ENCODE measurements around the gene USP34.
A peak's percentile ranks its signal among the peaks of the same experiment; 100 is the strongest.
"Not testable (repeated sequence)": the region's sequence is repeated elsewhere in the genome, so short reads cannot be mapped to it uniquely, and the experiment has no call there.

The USP34 gene

GRCh38 chr2:61470965-61471904 lies at the start of gene USP34:
USP34 (minus strand) TSS chr2:61471087; CDS start chr2:61470692, 395 bp downstream.
- peak; percentile 88 for DNase-seq (ENCODE audit: low read depth)

GRCh38 chr2:61520261-61520660 lies 49.4 kb upstream of the USP34 start:
- DNase-seq (ENCODE audit: low read depth), result no peak

- DNase-seq (ENCODE audit: low read depth), result no peak
These were observed 42.0 kb upstream of the USP34 start for GRCh38 chr2:61512768-61513398.

GRCh38 chr2:61510674-61511671 lies 40.1 kb upstream of the USP34 start:
- DNase-seq (ENCODE audit: low read depth), result no peak

- DNase-seq (ENCODE audit: low read depth), result no peak
These were observed 34.1 kb upstream of the USP34 start for GRCh38 chr2:61504949-61505348.

GRCh38 chr2:61499060-61499459 lies 28.2 kb upstream of the USP34 start:
- no peak for DNase-seq (ENCODE audit: low read depth)

- no peak for DNase-seq (ENCODE audit: low read depth)
These were observed 22.6 kb upstream of the USP34 start for GRCh38 chr2:61493523-61493942.

- DNase-seq (ENCODE audit: low read depth), result no peak
These were observed 21.6 kb upstream of the USP34 start for GRCh38 chr2:61492476-61492875.

- no peak for DNase-seq (ENCODE audit: low read depth)
These were observed 14.4 kb upstream of the USP34 start for GRCh38 chr2:61485281-61485680.

- no peak for DNase-seq (ENCODE audit: low read depth)
These were observed 7.2 kb upstream of the USP34 start for GRCh38 chr2:61478086-61478485.

GRCh38 chr2:61476929-61477589 lies 6.2 kb upstream of the USP34 start:
- DNase-seq (ENCODE audit: low read depth), result not testable (repeated sequence)

GRCh38 chr2:61471905-61472805 lies 1.3 kb upstream of the USP34 start:
- no peak for DNase-seq (ENCODE audit: low read depth)

- peak; percentile 76 for DNase-seq (ENCODE audit: low read depth)
These were observed 550 bp downstream of the USP34 start for GRCh38 chr2:61470122-61470951.

- no peak for DNase-seq (ENCODE audit: low read depth)
These were observed 1.3 kb downstream of the USP34 start for GRCh38 chr2:61469424-61470121.

- DNase-seq (ENCODE audit: low read depth), result not testable (repeated sequence)
These were observed 2.7 kb downstream of the USP34 start for GRCh38 chr2:61468231-61468630.

- DNase-seq (ENCODE audit: low read depth), result no peak
These were observed 5.8 kb downstream of the USP34 start for GRCh38 chr2:61465045-61465444.

GRCh38 chr2:61463769-61464475 lies 7.0 kb downstream of the USP34 start:
- DNase-seq (ENCODE audit: low read depth), result no peak

GRCh38 chr2:61461404-61461803 lies 9.5 kb downstream of the USP34 start:
- DNase-seq (ENCODE audit: low read depth), result no peak

Data from activated T-cell treated with anti-CD3 and anti-CD28 coated beads for 24 hours (primary cell).